CD4-positive, alpha-beta T cell treated with Interleukin-21 for 1 hour (primary cell): ENCODE data around the gene MEIOB.
"Not testable (repeated sequence)": the region's sequence is repeated elsewhere in the genome, so short reads cannot be mapped to it uniquely, and the experiment has no call there.

Experiments
- DNase-seq: peaks from one replicate; pipeline ENCODE4 v3.0.0-alpha.2; 2020

The MEIOB gene

GRCh38 chr16:1809281-1809801 lies 62.6 kb downstream of the MEIOB start:
- DNase-seq: no peak

DNA sequence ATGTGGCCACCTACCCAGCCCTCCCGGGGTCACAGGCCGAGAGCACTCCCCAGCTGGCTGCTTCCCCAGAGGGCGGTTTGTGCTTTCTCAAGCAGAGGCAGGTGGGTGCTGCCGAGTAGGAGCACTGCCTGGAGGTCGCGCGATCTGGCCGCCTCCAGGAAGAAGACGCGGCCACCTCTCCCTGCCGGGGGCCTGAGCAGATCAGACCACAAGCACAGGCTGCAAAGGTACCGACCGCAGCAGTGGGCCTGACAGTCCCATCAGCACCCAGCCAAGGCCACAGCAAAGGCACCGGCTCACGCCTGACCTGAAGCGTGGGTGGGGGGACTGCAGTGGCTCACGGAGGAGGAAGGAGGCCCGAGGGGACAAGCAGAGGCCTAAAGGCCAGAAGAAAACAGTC lies 63.3 kb downstream of the MEIOB start:
- DNase-seq: no peak

DNA sequence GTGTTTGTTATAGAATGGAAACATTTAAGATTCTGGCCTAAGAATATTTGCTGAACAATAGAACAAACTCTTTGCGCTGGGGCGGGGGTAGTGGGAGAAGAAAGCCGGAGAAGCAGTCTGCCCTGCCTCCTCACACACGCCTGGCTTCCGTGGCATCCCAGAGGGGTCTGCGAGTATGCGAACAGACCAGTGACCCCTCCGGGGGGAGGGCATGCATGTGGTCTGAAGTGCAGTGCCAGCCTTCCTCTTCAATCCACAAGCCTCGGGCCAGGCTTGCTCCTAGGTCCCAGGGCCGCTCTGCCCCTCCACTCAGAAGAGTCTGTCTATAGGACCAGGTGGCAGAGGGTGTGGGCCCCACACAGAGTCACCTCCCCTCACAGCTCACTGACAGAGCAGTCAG lies 64.3 kb downstream of the MEIOB start:
- DNase-seq: no peak

DNA sequence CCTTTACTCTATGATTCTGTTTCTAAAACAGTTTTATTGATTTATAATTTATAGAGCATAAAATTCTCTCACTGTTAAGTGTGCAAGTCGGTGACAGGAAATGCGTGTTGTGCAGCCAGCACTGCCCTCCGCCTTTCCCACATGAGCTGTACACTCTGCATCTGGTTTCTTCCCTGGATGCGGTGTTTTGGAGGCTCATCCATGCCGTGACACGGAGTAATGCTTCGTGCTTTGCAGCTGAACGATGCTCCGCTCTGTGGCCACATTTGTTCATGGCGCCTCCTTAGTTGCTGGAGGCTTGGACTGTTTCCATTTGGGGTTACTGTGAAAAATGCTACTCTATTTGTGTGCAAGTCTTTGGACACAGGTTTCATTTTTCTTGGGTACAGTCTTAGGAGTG lies 71.3 kb downstream of the MEIOB start:
- no peak for DNase-seq

DNA sequence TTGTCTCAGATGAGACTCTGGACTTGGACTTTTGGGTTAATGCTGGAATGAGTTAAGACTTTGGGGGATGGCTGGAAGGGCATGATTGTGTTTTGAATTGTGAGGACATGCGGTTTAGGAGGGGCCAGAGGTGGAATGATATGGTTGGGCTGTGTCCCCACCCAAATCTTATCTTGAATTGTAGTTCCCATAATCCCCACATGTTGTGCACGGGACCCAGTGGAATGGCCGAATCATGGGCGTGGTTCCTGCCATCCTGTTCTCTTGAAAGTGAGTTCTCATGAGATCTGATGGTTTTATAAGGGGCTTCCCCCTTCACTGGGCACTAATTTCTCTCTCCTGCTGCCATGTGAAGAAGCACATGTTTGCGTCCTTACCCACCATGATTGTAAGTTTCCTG lies 72.7 kb downstream of the MEIOB start:
- not testable (repeated sequence) for DNase-seq

DNA sequence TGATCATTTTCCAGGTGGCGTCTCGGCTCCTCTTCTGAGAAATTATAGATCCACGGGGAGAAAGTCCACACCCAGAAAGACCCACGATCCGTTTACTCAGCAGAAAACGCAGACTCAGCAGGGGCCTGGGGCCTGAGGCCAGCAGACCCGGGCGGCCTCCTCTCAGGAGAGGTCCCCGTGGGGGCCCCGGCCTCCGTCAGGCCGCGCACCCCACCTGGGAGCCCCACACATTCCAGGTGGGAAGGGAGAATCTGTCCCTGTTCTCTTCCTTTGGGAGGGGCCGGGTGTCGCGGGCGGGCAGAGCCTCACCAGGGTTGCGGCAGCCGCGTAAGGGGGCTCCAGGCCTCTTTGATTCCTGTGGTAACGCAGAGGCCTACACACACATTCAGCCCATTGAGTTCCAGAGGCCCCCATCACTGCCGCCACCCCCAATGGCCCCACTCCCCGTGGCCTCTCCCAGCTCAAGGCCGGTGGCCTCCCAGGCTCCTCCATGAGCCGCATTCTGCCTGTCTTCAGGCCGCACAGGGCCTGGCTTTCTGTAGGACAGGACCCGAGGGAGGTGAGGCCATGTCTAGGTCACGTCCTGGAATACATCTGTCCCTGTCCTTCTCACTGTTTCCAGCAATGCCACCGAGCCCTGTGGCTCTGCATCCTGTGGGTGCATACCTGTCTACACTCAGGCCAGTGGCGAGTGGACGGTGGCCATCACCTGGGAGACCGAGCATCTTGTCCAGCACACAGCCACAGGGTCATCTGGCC lies 76.9 kb downstream of the MEIOB start:
- no peak for DNase-seq

DNA sequence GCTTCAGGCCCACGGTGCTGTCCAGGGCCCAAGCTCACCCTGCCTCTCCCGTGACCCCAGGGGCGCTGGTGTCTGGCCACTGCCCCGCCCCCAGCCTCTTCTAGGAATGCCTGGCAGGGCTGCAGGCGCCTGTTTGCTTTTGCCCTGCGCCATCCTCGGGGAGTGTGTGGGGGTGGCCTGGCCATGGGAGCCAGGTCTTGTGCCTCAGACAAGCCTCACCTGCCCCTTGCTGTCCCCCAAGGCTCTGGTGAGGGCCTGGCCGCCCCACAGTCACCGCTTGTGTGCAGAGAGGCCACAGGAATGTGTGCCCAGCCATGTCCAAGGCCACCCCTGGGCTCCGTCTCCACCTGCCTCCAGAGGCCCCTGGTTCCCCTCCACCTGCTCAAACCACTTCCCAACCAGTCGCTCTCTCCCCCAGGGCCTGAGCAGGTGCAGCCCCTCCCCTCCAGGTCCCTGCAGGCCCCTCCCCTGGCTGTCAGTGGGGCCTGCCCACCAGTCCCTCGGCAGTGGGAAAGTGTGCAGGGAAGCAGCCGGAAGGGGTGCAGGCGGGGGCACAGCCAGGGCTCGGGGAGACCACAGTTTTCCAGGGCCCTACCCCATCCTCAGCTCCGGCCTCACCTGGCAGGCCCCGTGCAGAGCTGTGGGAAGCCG lies 77.6 kb downstream of the MEIOB start:
- DNase-seq: no peak

GRCh38 chr16:1793578-1794220 lies 78.3 kb downstream of the MEIOB start, which contains the start of gene IGFALS:
IGFALS (minus strand) TSS chr16:1793705; CDS start chr16:1793652, 53 bp downstream.
- no peak for DNase-seq

DNA sequence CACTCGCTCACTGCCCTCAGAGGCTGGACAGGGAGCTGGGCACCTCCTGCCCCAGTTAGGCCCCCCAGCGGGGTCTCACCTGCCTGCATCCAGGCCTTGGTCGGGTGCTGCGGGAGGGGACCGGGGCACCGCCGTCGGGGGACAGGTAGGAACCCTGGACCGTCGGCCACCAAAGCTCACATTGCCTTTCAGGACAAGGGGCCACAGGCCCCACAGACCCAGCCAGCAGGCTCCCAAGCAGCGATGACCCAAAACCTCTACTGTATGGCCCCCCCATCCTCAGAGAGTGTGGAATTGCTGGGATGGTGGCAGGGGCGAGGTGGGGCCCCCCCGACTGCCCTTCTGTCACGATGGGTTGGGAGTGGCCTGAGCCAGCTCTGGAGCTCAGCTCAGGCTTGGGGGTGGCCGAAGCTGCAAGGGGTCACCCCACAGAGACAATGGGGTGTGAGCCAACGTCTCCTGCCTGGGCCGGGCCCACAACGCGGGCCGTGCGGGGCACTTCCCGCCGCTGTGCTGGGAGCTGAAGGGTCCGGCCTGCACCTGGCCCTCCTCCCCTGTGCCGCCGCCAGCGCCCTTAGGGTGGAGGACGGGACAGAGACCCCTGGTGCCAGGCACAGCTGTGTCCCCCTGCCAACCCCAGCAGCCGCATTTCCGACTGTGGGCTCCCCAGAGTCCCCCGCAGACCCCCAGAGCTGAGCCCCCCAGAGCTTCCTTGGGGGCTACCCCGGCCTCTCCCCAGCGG lies 79.0 kb downstream of the MEIOB start:
- DNase-seq: no peak

DNA sequence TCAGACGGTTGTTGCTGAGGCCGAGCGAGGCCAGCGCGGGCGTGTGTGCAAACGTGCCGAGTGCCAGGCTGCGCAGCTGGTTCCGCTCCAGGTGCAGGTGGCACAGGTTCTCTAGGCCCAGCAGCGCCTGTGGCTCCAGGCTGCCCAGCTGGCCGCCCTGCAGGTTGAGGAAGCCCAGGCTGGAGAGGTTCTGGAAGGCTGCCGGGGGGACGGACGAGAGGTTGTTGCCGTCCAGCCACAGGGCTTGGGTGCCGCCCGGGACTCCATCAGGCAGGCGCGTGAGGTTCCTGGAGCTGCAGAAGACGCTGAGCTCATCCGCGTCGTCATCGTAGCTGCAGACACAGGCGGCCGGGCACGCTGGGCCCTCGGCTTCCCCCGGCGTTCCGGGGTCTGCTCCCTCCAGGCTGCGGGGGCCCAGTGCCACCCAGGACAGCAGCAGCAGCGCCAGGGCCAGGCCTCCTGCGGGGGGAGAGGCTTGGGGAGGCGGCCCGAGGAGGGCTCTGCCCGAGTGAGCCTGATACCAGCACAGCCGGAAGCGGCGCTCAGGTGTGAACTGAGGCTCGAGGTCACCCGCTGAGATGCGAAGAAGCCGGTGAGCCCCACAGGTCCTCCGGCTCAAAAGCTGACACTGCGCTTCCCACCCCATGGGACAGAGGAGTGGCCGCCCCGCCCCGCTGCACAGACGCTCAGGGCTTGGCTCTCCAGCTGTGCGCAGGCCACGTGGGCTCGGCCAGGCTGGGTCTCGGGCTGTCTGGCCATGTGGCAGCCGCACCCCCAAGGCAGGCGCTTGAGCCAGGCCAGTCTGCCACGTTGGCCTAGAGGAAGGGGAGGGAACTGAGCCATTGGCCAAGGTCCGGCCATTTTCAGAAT lies 79.8 kb downstream of the MEIOB start:
- no peak for DNase-seq

DNA sequence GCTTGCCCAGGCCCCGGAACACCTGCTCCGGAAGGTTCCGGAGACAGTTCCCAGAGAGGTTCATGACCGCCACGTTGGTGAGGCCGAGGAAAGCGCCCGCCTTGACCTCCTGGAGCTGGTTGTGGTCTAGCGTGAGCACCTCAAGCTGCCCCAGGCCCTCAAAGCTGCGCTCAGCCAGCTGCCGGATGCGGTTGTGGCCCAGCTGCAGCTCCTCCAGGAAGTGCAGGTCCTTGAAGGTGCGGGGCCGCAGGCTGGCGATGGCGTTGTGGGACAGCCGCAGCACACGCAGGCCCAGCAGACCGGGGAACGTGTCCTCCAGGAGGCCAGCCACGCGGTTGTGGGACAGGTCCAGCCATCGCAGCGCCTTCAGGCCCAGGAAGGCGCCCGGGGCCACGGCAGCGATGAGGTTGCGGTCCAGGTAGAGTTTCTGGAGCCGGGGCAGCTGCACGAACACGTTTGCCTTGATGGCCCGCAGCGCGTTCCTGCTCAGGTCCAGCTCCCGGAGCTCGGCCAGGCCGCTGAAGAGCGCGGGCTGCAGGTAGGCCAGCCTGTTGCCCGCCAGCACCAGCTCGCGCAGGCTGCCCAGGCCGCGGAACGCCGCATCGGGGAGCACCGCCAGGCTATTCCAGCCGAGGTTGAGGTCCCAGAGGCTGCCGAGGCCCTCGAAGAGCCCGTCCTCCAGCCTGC lies 80.6 kb downstream of the MEIOB start:
- no peak for DNase-seq

- DNase-seq: no peak
These were observed 81.2 kb downstream of the MEIOB start for GRCh38 chr16:1790611-1791255.

GRCh38 chr16:1790261-1790610 lies 81.7 kb downstream of the MEIOB start:
- DNase-seq: no peak

DNA sequence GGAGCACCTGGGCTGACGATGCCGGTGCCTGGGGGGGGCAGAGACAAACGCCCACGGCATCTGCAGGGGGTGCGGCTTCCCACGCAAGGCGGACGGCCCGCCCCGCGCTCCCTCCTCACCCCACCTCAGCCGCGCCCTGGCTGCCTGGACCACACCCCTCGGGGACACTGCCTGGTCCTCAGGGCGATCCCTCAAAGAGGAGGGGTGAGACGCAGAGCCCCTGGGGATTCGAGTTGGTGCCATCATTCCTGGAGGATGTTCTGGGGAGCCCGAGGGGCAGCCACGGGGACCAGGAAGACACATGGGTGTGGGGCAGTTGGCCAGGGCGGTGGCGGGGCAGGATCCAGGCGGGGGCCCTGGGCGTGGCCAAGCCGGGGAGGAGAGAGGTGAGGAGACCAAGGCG lies 82.3 kb downstream of the MEIOB start:
- no peak for DNase-seq

GRCh38 chr16:1788708-1789100 lies 83.3 kb downstream of the MEIOB start:
- DNase-seq: no peak

GRCh38 chr16:1788095-1788707 lies 83.8 kb downstream of the MEIOB start:
- DNase-seq: no peak

- no peak for DNase-seq
These were observed 84.5 kb downstream of the MEIOB start for GRCh38 chr16:1787322-1788094.

DNA sequence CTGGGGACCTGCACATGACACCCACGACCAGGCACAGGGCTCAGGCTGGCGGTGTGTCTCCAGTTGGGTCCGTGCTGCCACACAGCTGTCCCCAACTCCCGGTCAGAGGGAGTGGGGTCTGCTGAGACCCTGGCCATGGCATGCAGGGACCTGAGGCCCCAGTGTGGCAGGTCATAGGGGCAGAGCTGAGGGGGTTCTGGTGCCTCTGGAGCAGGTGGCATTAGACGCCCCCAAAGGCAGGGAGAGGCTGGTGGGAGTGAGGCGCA lies 85.0 kb downstream of the MEIOB start:
- DNase-seq: no peak

- DNase-seq: no peak
These were observed 85.5 kb downstream of the MEIOB start for GRCh38 chr16:1786242-1787055.
